ENCODE measurements around the gene LCA5. TPM values are rescaled to one million over a fixed set of nuclear protein-coding genes. Genes with fewer than 3 reads are reported as not detected.

The LCA5 gene
- polyA plus RNA-seq, 3 donors, result 8.9 to 11.4 (median 11.0) TPM

Other genes starting within 250 kb of the LCA5 start
- 10 to 100 TPM; 28.1 to 33.5 (median 30.5) TPM for gene SH3BGRL2, start 93.9 kb upstream of the LCA5 start, polyA plus RNA-seq (ENCODE audit: insufficient read length in 3 of 3)

Measured in renal cortex interstitium (tissue), 3 donors.